Sigmoid colon (tissue), 7 donors: ENCODE measurements around the gene HLTF. TPM values are rescaled to one million over a fixed set of nuclear protein-coding genes. Genes with fewer than 3 reads are reported as not detected.
A peak's percentile ranks its signal among the peaks of the same experiment; 100 is the strongest.
"Not testable (repeated sequence)": the region's sequence is repeated elsewhere in the genome, so short reads cannot be mapped to it uniquely, and the experiment has no call there.

ENCODE experiments used
- DNase-seq: peaks from one replicate; pipeline ENCODE4 v3.0.0-alpha.2; 2019
- H3K27ac ChIP-seq, 4 donors: fragments of 200-600 bp; sonication (generic); one replicate each; pipeline ENCODE4 v1.5.1; 2016 to 2019; ENCODE audit warnings: mild to moderate bottlenecking in 1 of 4
- H3K27me3 ChIP-seq, 3 donors: fragments of 200-600 bp; sonication (generic); one replicate each; pipeline ENCODE4 v1.5.1; 2019; ENCODE audit warnings: mild to moderate bottlenecking in 1 of 3
- H3K36me3 ChIP-seq, 4 donors: fragments of 200-600 bp; sonication (generic); one replicate each; pipeline ENCODE4 v1.5.1; 2016 to 2019
- H3K4me1 ChIP-seq, 4 donors: fragments of 200-600 bp; sonication (generic); one replicate each; pipeline ENCODE4 v1.5.1; 2017 to 2019
- H3K4me3 ChIP-seq, 4 donors: fragments of 200-600 bp; sonication (generic); one replicate each; pipeline ENCODE4 v1.5.1; 2017 to 2019; ENCODE audit warnings: mild to moderate bottlenecking in 2 of 4, moderate library complexity in 1 of 4
- H3K9me3 ChIP-seq, 4 donors: fragments of 200-600 bp in 3 of 4; sonication (generic) in 3 of 4; one replicate each; pipeline versions ENCODE4 v1.5.1 to v1.6.1; 2013 to 2019
- CTCF ChIP-seq, 4 experiments: fragments of 450-650 bp in 3 of 4; fragments of 200-600 bp in 1 of 4; IDR thresholded peaks; one replicate each; pipeline ENCODE4 v1.5.1; 2016 to 2019; ENCODE audit warnings: antibody characterized with exemption in 4 of 4, mild to moderate bottlenecking in 3 of 4, moderate library complexity in 2 of 4
- EP300 ChIP-seq, 4 donors: sonication (generic); formaldehyde crosslinking; IDR thresholded peaks; one replicate each; pipeline ENCODE4 v1.6.1; 2017; ENCODE audit warnings: antibody characterized with exemption in 4 of 4
- POLR2A ChIP-seq, 2 donors: fragments of 450-650 bp; IDR thresholded peaks; one replicate each; pipeline ENCODE4 v1.6.1; 2016; ENCODE audit warnings: antibody characterized with exemption in 2 of 2, mild to moderate bottlenecking in 2 of 2, moderate library complexity in 2 of 2
- POLR2AphosphoS5 ChIP-seq, 4 donors: sonication (generic); formaldehyde crosslinking; IDR thresholded peaks; one replicate each; pipeline ENCODE4 v1.6.1; 2017; ENCODE audit warnings: antibody characterized with exemption in 4 of 4
- WGBS, 2 donors: extraction: QIAGEN DNeasy Blood & Tissue Kit; methylation state at CpG; one replicate each; pipeline ENCODE4 v1.1.7; 2013; 5-methylcytosine and 5-hydroxymethylcytosine counted together
- intact Hi-C: fragments of 100-400 bp; cut with DNase I; formaldehyde crosslinking; loops from one replicate; pipeline ENCODE4 v1.15.1; 2023
- polyA plus RNA-seq, 3 donors: library from polyadenylated mRNA; stranded (reverse); fragments of 200-250 nt; gene quantifications; one replicate each; pipeline ENCODE4 v1.2.3, GENCODE V29; 2013
- total RNA-seq, 4 donors: library from RNA; depleted of rRNA; stranded (reverse); fragments of >200 nt; gene quantifications; one replicate each; pipeline ENCODE4 v1.1.0, GENCODE V29; 2016
- donor health status: healthy with polysubstance abuse.
- donor health status: Bipolar disorder and iron deficiency.
- donor health status: healthy.

The HLTF gene
- total and polyA plus RNA-seq, 7 donors, result 1.8 to 43.9 (median 24.4) TPM

GRCh38 chr3:148997623-148998022 is 88.7 kb downstream of the HLTF start:
- intact Hi-C loops, result loop anchor here (10.0 kb wide), 1 partner anchor 87 kb away; the partner anchor contains the start of gene HLTF
- H3K27me3 ChIP-seq, result no peaks in the 10 kb centered on the region
- H3K27ac ChIP-seq, result peak overlapping the region in 1 of 4 donors; percentile 4
- DNase-seq, result no peak
- no peak for TF ChIP-seq EP300 (IDR thresholded peaks at IDR 0.05)
- peaks cover 0 to 75% (median 51%) of the 10 kb centered on the region in 4 donors for H3K4me1 ChIP-seq
- no peak overlapping the region for H3K4me3 ChIP-seq
- 98 to 100% methylated on average over 1 of the region's 1 CpG for WGBS, 2 donors
- H3K36me3 ChIP-seq, result peaks cover 5 to 78% (median 30%) of the 10 kb centered on the region in 4 donors
- H3K9me3 ChIP-seq, result no peaks in the 10 kb centered on the region

DNA sequence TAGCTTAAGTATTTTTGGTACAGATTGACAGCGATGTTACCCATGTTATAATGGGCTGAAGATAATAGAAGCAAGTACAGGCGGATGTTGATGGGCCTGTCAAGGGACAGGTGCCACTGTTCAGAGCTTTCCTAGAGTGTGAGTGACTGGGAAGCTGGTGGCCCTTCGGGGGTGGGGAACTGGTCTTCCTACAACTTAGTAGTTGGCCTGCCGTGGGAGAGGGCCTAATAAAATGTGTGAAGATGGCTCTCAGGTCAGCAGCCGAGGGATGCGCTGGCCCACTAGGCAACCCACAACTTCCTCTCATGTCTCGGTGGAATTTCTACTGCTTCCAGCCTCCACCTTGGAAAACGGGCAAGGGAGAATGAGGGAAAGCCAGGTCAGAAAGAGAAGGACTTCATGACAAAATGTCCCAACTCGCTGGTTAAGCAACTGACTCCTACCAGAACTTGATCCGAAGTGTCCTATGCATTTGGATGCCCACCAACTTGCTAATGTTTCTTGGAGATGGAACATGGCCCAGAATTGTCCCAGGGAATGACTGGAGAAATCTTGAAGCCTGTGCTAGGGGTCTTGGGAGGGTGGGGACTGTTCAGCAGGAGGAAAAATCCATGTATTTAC is 93.6 kb downstream of the HLTF start:
- DNase-seq, result no peak
- H3K4me1 ChIP-seq, result peaks cover 0 to 39% (median 33%) of the 10 kb centered on the region in 4 donors
- H3K27ac ChIP-seq, result peak overlapping the region; percentile 98 to 99 (median 98)
- peak overlapping the region; percentile 92 to 99 (median 94) for H3K4me3 ChIP-seq
- intact Hi-C loops, result loop anchor here (10.0 kb wide), 1 partner anchor 92 kb away; the partner anchor contains the start of gene HLTF
- peaks cover 0 to 38% (median 22%) of the 10 kb centered on the region in 4 donors for H3K36me3 ChIP-seq
- TF ChIP-seq POLR2AphosphoS5 (IDR thresholded peaks at IDR 0.05) (no peak), POLR2A (IDR thresholded peaks at IDR 0.05) (no peak), CTCF (IDR thresholded peaks at IDR 0.05) (no peak), EP300 (IDR thresholded peaks at IDR 0.05) (no peak)
- no peaks in the 10 kb centered on the region for H3K9me3 ChIP-seq
- WGBS, 2 donors, result 89 to 91% methylated on average over 10 of the region's 10 CpGs
- no peaks in the 10 kb centered on the region for H3K27me3 ChIP-seq

DNA sequence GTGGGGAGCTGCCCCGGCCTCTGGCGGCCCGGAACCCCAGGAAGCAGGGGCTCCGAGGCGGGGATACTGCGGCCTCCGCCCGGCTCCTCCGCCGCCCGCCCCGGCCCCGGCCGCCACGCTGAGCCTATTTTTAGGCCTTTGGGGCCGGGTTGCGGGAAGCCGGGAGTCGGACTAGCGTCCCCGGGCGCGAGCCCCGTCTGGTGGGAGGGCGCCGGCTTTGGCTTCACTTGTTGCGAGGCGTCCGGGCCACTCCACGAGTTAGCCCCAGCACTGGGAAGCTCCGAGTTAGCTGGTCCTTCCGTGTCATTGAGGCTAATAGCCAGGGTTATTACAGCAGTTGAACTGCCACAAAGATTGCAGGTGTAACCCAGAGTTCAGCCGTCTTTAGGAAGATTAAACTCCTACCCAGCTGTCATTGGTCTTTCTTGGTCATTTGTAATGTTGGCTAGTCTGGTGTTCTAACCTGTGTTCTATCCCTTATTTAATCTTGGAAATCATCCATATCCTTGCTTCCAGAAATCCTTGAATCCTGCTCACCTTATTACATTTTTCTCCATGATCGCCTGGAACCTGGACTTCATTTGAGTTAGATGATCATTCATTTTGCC is 94.2 kb downstream of the HLTF start:
- no peaks in the 10 kb centered on the region for H3K9me3 ChIP-seq
- peaks cover 0 to 32% (median 20%) of the 10 kb centered on the region in 4 donors for H3K36me3 ChIP-seq
- WGBS, 2 donors, result 3% methylated on average over 34 of the region's 34 CpGs
- peak; percentile 79 for DNase-seq
- no peaks in the 10 kb centered on the region for H3K27me3 ChIP-seq
- TF ChIP-seq POLR2AphosphoS5 (IDR thresholded peaks at IDR 0.05), result peak in 1 of 4 donors; percentile 3
- no peak for TF ChIP-seq EP300 (IDR thresholded peaks at IDR 0.05)
- peaks cover 0 to 33% (median 30%) of the 10 kb centered on the region in 4 donors for H3K4me1 ChIP-seq
- intact Hi-C loops, result loop anchor here (10.0 kb wide), 1 partner anchor 93 kb away; the partner anchor contains the start of gene HLTF
- H3K27ac ChIP-seq, result peak overlapping the region; percentile 98 to 99 (median 98)
- peak overlapping the region; percentile 92 to 99 (median 94) for H3K4me3 ChIP-seq

DNA sequence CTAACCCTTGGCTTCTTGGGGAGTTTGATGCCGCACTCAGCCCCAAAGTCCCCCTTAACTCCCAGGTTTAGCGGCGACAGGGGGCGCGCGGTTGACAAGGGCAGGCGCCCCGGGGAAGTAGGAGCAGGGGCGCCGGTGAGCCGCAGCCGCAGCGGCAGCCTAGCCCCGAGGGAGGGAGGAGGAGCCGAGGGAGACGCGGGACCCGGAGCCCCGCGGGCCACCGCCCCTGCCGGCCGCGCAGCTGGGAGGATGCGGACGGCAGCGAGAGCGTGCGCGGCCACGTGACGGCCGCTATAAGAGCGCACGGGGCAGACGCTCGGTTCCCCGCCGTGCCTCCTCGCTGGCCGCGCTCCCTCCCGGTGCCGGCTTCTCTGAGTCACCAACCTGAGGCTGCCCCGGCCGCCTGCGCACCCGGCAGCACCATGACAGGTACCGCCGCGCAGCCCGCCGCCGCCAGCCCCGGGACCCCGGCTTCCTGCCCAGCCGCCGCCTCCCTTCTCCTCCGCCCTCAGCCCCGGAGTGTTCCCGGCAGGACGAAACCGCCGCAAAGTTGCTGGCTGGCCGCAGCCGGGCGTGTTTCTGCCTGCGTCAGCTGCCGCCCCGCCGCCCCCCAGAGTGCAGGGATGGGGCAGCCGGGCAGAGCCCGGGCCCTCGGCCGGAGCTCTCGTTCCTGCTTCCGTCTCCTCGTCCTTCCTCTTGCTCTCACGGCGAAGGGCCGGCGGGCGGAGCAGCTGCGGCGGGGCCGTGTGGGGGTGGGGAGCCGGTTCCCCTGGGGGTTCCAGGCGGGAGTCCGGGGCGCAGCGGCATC is 94.9 kb downstream of the HLTF start, which contains the start of gene GYG1:
TSS of gene GYG1 (plus strand) at position 322 of the 808 bp plus-strand sequence. CDS start at position 423, 101 bp downstream.
- H3K27ac ChIP-seq, result peak within 1 kb of the TSS; percentile 98 to 99 (median 98)
- intact Hi-C loops, result loop anchor here (2.0 to 10.0 kb wide), 2 partner anchors 35 to 93 kb away; partner anchors contain the start of gene HLTF
- WGBS, 2 donors, result 0% methylated on average over 91 of the region's 91 CpGs
- H3K4me1 ChIP-seq, result peaks cover 0 to 29% (median 28%) of the 10 kb centered on the region in 4 donors
- peaks cover 0 to 25% (median 15%) of the 10 kb centered on the region in 4 donors for H3K36me3 ChIP-seq
- H3K4me3 ChIP-seq, result peak within 1 kb of the TSS; percentile 92 to 99 (median 94)
- no peaks in the 10 kb centered on the region for H3K27me3 ChIP-seq
- TF ChIP-seq POLR2AphosphoS5 (IDR thresholded peaks at IDR 0.05), result peak; percentile 86 to 96 (median 94)
- TF ChIP-seq POLR2A (IDR thresholded peaks at IDR 0.05), result peak; percentile 58 to 76
- peak in 2 of 4 experiments; percentile 19 to 36 for TF ChIP-seq CTCF (IDR thresholded peaks at IDR 0.05)
- TF ChIP-seq EP300 (IDR thresholded peaks at IDR 0.05), result no peak
- H3K9me3 ChIP-seq, result no peaks in the 10 kb centered on the region
- peak; percentile 93 for DNase-seq

DNA sequence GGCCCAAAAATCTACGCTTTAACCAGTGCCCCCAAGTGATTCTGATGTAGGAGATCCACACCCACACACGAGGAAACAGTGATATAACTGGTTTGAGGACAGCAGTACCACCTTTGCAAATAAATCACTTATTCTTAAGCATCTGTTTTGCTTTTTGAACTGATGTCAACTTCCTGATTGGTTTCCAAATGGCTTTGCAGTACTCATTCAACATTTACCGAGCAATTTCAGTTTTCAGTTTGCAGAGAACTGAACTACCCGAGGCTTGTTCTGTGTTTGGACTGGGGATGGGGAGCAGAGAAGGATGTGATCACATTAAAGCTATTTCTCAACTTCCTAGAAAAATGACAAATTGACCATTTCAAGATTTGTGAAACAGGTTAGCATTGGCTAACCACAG is 96.1 kb downstream of the HLTF start:
- Histone ChIP-seq H3K4me3 (no peak overlapping the region), H3K27ac (peak overlapping the region; percentile 98 to 99 (median 98)), H3K9me3 (no peaks in the 10 kb centered on the region), H3K27me3 (no peaks in the 10 kb centered on the region), H3K4me1 (peaks cover 0 to 29% (median 24%) of the 10 kb centered on the region in 4 donors), H3K36me3 (peaks cover 0 to 13% (median 5%) of the 10 kb centered on the region in 4 donors)
- TF ChIP-seq POLR2AphosphoS5 (IDR thresholded peaks at IDR 0.05) (no peak), EP300 (IDR thresholded peaks at IDR 0.05) (no peak), POLR2A (IDR thresholded peaks at IDR 0.05) (no peak), CTCF (IDR thresholded peaks at IDR 0.05) (no peak)
- WGBS, 2 donors, result 19 to 53% methylated on average over 4 of the region's 4 CpGs
- DNase-seq, result no peak
- intact Hi-C loops, result loop anchor here (2.0 to 10.0 kb wide), 2 partner anchors 33 to 95 kb away; partner anchors contain the start of gene HLTF

- H3K4me1 ChIP-seq, H3K36me3 ChIP-seq, H3K9me3 ChIP-seq, H3K4me3 ChIP-seq, DNase-seq, H3K27ac ChIP-seq, intact Hi-C loops, H3K27me3 ChIP-seq: not testable (repeated sequence)
- WGBS, 2 donors, result 97% methylated on average over 29 of the region's 29 CpGs
Observed at GRCh38 chr3:148987551-148987950, 98.8 kb downstream of the HLTF start.
